Ovary (tissue), 9 donors: Measurements from ENCODE around the gene PRDM16. TPM values are rescaled to one million over a fixed set of nuclear protein-coding genes. Genes with fewer than 3 reads are reported as not detected.

Source experiments
- DNase-seq, 5 donors: peaks; one replicate each; pipeline ENCODE4 v3.0.0-alpha.2; 2019 to 2020
- H3K27ac ChIP-seq, 2 donors: fragments of 200-600 bp; one replicate each; pipeline versions ENCODE4 v1.5.1 to v1.8.0; 2019 to 2022
- H3K27me3 ChIP-seq: fragments of 200-600 bp; one replicate; pipeline ENCODE4 v1.8.0; 2022
- H3K36me3 ChIP-seq: fragments of 200-600 bp; sonication (generic); one replicate; pipeline ENCODE4 v1.5.1; 2019
- H3K4me1 ChIP-seq: one replicate; pipeline ENCODE4 v1.8.1; 2013; ENCODE audit warnings: mild to moderate bottlenecking, moderate library complexity; ENCODE audit not compliant: insufficient read depth
- H3K4me3 ChIP-seq: fragments of 200-600 bp; sonication (generic); one replicate; pipeline ENCODE4 v1.5.1; 2017
- H3K9me3 ChIP-seq, 2 donors: fragments of 200-600 bp in 1 of 2; sonication (generic) in 1 of 2; one replicate each; pipeline versions ENCODE4 v1.5.1 to v1.8.1; 2013 to 2019; ENCODE audit warnings: mild to moderate bottlenecking in 1 of 2, moderate library complexity in 1 of 2
- EP300 ChIP-seq: sonication (generic); formaldehyde crosslinking; IDR thresholded peaks from one replicate; pipeline ENCODE4 v1.6.1; 2017; ENCODE audit warnings: antibody characterized with exemption
- POLR2A ChIP-seq: fragments of 450-650 bp; IDR thresholded peaks from one replicate; pipeline ENCODE4 v1.6.1; 2017; ENCODE audit warnings: antibody characterized with exemption, mild to moderate bottlenecking, moderate library complexity
- WGBS, 3 donors: extraction: QIAGEN DNeasy Blood & Tissue Kit in 1 of 3; methylation state at CpG; one replicate each; pipeline versions ENCODE4 v1.1.5 to v1.1.7; 2013 to 2017; 5-methylcytosine and 5-hydroxymethylcytosine counted together
- intact Hi-C, 4 donors: fragments of 100-400 bp; cut with DNase I; formaldehyde crosslinking; loops; one replicate each; pipeline versions ENCODE4 v1.11.0 to v1.15.1; 2022 to 2023
- polyA plus RNA-seq, 2 donors: library from polyadenylated mRNA; stranded (reverse); fragments of 200-250 nt in 1 of 2; fragments of 350-450 nt in 1 of 2; fragmentation: Illumina TruSeq in 1 of 2; extraction: RNeasy Lipid Tissue Mini Kit (QIAGEN cat#74804) in 1 of 2; gene quantifications; one replicate each; pipeline ENCODE4 v1.2.3, GENCODE V29; 2013 to 2014
- total RNA-seq, 7 donors: library from RNA; depleted of rRNA in 2 of 7; stranded (reverse); fragments of >200 nt in 2 of 7; fragmentation: NEBNext Ultra II Directional in 3 of 7; extraction: Animal tissue kit (Norgen Biotek cat#: 25700) in 3 of 7; gene quantifications; one replicate each; pipeline versions ENCODE4 v1.1.0 to v1.2.4, GENCODE V29; 2016 to 2023
- TF ChIP-seq, protein P1 (sequence below), 3 donors: fragments of 450-650 bp in 2 of 3; fragments of 200-600 bp in 1 of 3; IDR thresholded peaks; one replicate each; pipeline versions ENCODE4 v1.5.1 to v1.8.0; 2016 to 2022; ENCODE audit warnings: antibody characterized with exemption in 3 of 3, mild to moderate bottlenecking in 1 of 3
- donor health status: DM: no; HTN: no; CAD: no; lungs with moderate emphysema.
- donor health status: DM: no; HTN: no; CAD: no.
- donor health status: Bipolar disorder and iron deficiency.
- donor health status: DM: yes; HTN: yes; CAD: no.
- donor health status: DM: no; HTN: no; CAD: no.
- donor health status: DM: yes; HTN: yes; CAD: no.

PRDM16 gene
- total and polyA plus RNA-seq, 9 donors: 1.1 to 17.3 (median 3.9) TPM

DNA sequence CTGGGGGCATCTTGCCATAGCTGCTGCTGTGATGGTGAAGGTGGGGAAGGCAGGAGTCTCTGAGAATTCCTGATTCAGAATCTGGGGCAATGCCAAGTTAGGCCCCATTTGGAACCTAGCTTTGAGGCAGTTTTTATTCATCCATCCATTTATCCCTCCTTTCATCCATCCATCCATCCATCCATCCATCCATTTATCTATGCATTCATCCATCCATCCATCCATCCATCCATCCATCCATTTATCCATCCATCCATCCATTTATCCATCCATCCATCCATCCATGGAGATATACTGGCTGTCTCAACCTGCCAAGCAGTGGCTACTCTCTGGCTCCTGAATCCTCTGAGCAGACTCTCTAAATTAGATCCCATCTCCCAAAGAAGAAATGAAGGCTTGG lies 83.1 kb downstream of the PRDM16 start:
- no peaks in the 10 kb centered on the region for H3K9me3 ChIP-seq
- TF ChIP-seq, protein P1, sequence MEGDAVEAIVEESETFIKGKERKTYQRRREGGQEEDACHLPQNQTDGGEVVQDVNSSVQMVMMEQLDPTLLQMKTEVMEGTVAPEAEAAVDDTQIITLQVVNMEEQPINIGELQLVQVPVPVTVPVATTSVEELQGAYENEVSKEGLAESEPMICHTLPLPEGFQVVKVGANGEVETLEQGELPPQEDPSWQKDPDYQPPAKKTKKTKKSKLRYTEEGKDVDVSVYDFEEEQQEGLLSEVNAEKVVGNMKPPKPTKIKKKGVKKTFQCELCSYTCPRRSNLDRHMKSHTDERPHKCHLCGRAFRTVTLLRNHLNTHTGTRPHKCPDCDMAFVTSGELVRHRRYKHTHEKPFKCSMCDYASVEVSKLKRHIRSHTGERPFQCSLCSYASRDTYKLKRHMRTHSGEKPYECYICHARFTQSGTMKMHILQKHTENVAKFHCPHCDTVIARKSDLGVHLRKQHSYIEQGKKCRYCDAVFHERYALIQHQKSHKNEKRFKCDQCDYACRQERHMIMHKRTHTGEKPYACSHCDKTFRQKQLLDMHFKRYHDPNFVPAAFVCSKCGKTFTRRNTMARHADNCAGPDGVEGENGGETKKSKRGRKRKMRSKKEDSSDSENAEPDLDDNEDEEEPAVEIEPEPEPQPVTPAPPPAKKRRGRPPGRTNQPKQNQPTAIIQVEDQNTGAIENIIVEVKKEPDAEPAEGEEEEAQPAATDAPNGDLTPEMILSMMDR (IDR thresholded peaks at IDR 0.05): no peak
- H3K27me3 ChIP-seq: no peaks in the 10 kb centered on the region
- H3K4me3 ChIP-seq: no peak overlapping the region
- intact Hi-C loops: no loop called here
- DNase-seq: no peak
- no peaks in the 10 kb centered on the region for H3K4me1 ChIP-seq
- no peak overlapping the region for H3K27ac ChIP-seq
- H3K36me3 ChIP-seq: no peaks in the 10 kb centered on the region

DNA sequence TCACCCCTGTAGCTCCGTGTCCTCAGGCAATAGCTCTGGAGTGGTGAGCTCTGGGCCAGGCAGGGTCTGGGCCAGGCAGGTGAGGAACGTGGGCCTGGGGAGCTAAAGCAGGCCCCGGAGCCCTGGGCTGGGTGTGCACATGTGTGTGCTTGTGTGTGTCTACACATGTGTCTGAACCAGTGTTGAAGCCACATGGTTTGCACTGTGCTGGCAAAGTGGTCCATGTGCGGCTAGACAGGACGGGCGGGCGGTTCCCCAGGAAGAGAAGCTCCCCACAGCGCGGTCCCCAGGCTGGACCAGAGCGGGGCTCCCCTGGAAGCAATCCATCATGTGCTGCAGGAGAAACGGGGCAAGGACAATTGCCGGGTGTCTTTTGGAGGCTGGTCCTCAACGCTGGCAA lies 84.2 kb downstream of the PRDM16 start:
- Histone ChIP-seq H3K4me1 (no peaks in the 10 kb centered on the region), H3K9me3 (no peaks in the 10 kb centered on the region), H3K27me3 (no peaks in the 10 kb centered on the region), H3K27ac (no peak overlapping the region), H3K36me3 (no peaks in the 10 kb centered on the region), H3K4me3 (no peak overlapping the region)
- WGBS, 3 donors: 87 to 90% (median 89%) methylated on average over 13 of the region's 13 CpGs
- intact Hi-C loops: no loop called here
- TF ChIP-seq EP300 (no peak), POLR2A (no peak)
- TF ChIP-seq, protein P1 (IDR thresholded peaks at IDR 0.05): no peak
- DNase-seq: no peak

DNA sequence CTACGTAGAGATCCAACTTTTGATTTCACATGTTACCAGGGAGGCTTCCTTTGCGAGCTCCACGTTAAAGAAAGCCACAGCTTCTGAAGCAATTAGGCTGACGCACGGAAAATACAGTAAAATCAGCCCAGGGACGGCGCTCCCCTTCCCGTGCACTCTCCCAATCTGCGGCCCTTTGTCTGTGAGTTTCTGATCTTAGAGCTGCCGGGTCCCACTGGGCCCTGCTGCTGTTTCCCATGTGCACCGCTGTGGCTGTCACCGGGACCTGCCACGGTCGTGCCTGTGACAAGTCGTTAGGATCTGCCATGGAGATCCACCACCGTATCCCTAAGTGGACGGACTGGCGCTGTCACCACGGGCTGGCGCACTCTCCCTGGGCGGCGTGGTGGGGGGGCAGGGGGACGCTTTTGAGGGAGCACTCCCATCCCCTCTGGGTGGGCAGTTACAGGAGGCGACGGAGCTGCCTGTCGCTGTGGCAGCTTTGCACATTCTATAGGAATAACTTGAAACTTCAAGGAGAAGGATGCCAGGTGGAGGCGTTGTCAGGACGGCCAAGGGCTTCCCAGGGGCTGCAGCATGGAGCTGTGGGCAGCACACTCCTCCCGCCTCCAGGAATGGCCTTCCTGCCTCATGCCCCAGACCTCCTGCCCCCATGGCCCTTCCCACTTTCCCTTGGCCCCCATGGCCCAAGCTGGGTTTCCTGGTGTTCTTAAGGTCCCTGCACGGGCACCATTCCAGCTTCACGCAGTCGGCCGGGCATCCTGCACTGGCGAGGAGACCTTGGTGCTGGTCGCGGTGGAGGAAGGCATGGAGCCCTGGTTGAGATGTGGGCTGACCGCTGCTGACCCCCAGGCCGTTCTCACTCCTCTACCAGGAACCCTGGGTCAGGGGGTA lies 85.1 kb downstream of the PRDM16 start:
- WGBS, 3 donors: 88 to 93% (median 88%) methylated on average over 38 of the region's 38 CpGs
- no peak for TF ChIP-seq POLR2A
- TF ChIP-seq, protein P1 (IDR thresholded peaks at IDR 0.05): no peak
- no peak for TF ChIP-seq EP300
- H3K27ac ChIP-seq: no peak overlapping the region
- DNase-seq: no peak
- intact Hi-C loops: no loop called here
- no peaks in the 10 kb centered on the region for H3K27me3 ChIP-seq
- H3K4me3 ChIP-seq: no peak overlapping the region
- no peaks in the 10 kb centered on the region for H3K36me3 ChIP-seq
- H3K9me3 ChIP-seq: no peaks in the 10 kb centered on the region
- H3K4me1 ChIP-seq: no peaks in the 10 kb centered on the region

DNA sequence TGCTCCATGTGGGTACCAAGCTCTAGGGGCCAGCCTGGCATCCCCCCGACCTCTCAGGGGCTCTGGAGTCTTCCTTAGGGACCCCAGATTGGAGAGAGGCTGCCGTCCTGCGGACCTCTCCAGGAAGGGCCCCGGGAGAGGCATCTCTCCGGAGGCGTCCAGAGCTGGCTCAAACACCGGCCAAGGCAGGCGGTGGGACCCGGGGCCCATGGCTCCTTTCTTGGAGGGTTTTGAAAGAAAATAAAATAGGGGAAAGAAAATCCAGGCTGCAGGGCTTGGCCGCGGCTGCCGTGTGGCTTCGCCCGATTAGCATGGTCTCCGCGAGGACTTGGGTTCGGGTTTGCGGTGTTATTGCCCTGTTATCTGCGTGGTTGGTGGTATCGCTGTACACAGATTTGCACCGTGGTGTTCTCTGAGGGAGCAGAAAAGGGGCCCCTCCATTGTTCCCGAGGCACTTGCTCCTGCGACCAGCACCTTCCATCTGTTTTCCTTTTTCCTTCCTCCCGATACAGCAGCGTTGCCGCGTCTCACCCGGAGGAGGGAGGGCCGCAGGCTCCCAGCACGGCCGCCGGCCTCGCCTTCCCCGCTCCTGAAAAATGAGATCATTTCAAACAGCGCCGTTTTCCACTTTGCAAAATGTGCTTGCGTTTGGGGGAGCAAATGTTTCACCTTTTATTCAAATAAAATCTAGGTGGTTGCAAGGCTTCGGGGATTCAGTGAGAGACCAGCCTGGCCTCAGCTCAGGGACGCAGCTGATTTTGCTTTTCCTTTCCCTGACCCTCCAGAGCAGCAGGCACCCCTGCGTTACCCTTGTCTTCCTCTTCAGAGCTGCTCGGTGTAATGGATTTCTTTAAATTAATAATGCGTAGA lies 86.3 kb downstream of the PRDM16 start:
- Histone ChIP-seq H3K27me3 (no peaks in the 10 kb centered on the region), H3K9me3 (no peaks in the 10 kb centered on the region), H3K4me3 (no peak overlapping the region), H3K4me1 (no peaks in the 10 kb centered on the region), H3K27ac (no peak overlapping the region), H3K36me3 (no peaks in the 10 kb centered on the region)
- 51 to 59% (median 57%) methylated on average over 42 of the region's 42 CpGs for WGBS, 3 donors
- TF ChIP-seq EP300 (no peak), POLR2A (no peak)
- TF ChIP-seq, protein P1 (IDR thresholded peaks at IDR 0.05): no peak
- intact Hi-C loops: no loop called here
- DNase-seq: no peak
